ENCODE measurements around the gene PACRG. TPM values are rescaled to one million over a fixed set of nuclear protein-coding genes. Genes with fewer than 3 reads are reported as not detected.

Gene PACRG
- total RNA-seq, 4 donors from 2014 or later = 0.95 to 1.3 TPM; not detected in 2

DNA sequence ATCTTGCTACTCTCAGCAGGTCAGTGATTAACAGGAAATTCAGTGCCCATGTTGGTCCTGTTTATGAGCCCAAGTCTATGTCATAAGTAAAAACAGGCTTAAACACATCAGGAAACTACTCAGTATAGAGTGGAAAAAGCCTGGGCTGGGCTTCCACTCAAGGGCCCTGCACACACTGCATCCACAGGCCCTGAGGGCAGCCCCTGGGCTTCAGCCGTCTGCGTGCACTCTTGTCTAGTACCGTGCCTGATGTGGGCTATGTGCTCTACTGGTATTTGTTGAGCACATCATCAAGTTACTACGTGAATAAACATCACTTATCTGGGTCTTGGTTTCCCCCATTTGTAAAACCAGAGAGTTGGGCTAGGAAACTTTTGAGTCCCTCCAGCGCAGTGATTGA is 135.2 kb downstream of the PACRG start:
- Histone ChIP-seq H3K4me3 (no peak overlapping the region), H3K27me3 (no peaks in the 10 kb centered on the region), H3K27ac (no peak overlapping the region), H3K4me1 (peaks cover 0 to 4% (median 0%) of the 10 kb centered on the region in 3 donors), H3K9me3 (no peaks in the 10 kb centered on the region), H3K36me3 (no peaks in the 10 kb centered on the region)
- no peak for DNase-seq
- intact Hi-C loops (cut with DNase I) = no loop called here
- no peak for TF ChIP-seq POLR2A (IDR thresholded peaks at IDR 0.05)
- TF ChIP-seq, protein P1, sequence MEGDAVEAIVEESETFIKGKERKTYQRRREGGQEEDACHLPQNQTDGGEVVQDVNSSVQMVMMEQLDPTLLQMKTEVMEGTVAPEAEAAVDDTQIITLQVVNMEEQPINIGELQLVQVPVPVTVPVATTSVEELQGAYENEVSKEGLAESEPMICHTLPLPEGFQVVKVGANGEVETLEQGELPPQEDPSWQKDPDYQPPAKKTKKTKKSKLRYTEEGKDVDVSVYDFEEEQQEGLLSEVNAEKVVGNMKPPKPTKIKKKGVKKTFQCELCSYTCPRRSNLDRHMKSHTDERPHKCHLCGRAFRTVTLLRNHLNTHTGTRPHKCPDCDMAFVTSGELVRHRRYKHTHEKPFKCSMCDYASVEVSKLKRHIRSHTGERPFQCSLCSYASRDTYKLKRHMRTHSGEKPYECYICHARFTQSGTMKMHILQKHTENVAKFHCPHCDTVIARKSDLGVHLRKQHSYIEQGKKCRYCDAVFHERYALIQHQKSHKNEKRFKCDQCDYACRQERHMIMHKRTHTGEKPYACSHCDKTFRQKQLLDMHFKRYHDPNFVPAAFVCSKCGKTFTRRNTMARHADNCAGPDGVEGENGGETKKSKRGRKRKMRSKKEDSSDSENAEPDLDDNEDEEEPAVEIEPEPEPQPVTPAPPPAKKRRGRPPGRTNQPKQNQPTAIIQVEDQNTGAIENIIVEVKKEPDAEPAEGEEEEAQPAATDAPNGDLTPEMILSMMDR (IDR thresholded peaks at IDR 0.05) = no peak
- WGBS, 2 donors = 70 to 92% methylated on average over 4 to 5 of the region's 5 CpGs

DNA sequence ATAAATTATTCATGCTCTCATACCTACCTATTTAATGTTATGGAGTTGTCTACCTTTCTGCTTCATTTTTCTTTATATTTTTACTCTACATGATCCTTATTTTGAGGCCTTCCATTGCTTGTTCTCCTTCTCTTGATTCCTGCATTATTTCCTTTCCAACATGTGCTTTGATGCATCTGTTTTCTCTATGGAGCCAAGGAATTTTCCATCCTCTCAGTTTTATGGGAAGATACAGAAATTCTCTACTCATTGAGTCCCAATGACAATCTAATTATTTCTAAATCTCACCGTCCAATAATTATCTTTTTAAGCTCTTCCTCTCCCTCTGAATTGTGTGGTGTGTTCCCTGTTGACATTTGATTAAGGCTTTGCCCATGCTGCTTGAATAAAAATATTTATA is 136.0 kb downstream of the PACRG start:
- no peaks in the 10 kb centered on the region for H3K9me3 ChIP-seq
- no peaks in the 10 kb centered on the region for H3K27me3 ChIP-seq
- H3K27ac ChIP-seq = no peak overlapping the region
- no peak overlapping the region for H3K4me3 ChIP-seq
- TF ChIP-seq, protein P1 (IDR thresholded peaks at IDR 0.05) = no peak
- no peak for TF ChIP-seq POLR2A (IDR thresholded peaks at IDR 0.05)
- intact Hi-C loops (cut with DNase I) = no loop called here
- DNase-seq = no peak
- 80 to 83% methylated on average over 1 of the region's 1 CpG for WGBS, 2 donors
- H3K36me3 ChIP-seq = no peaks in the 10 kb centered on the region
- H3K4me1 ChIP-seq = no peaks in the 10 kb centered on the region

- H3K4me1 ChIP-seq = no peaks in the 10 kb centered on the region
- H3K27ac ChIP-seq = no peak overlapping the region
- intact Hi-C loops (cut with DNase I) = no loop called here
- no peaks in the 10 kb centered on the region for H3K9me3 ChIP-seq
- TF ChIP-seq POLR2A (IDR thresholded peaks at IDR 0.05) = no peak
- TF ChIP-seq, protein P1 (IDR thresholded peaks at IDR 0.05) = no peak
- no peaks in the 10 kb centered on the region for H3K27me3 ChIP-seq
- H3K36me3 ChIP-seq = no peaks in the 10 kb centered on the region
- no peak overlapping the region for H3K4me3 ChIP-seq
- no peak for DNase-seq
- 66 to 78% methylated on average over 5 of the region's 5 CpGs for WGBS, 2 donors
These were observed 137.1 kb downstream of the PACRG start for GRCh38 chr6:162864911-162865310.

- intact Hi-C loops (cut with DNase I) = no loop called here
- Histone ChIP-seq H3K27me3 (no peaks in the 10 kb centered on the region), H3K4me3 (no peak overlapping the region), H3K9me3 (no peaks in the 10 kb centered on the region), H3K27ac (no peak overlapping the region), H3K36me3 (no peaks in the 10 kb centered on the region), H3K4me1 (no peaks in the 10 kb centered on the region)
- no peak for TF ChIP-seq POLR2A (IDR thresholded peaks at IDR 0.05)
- TF ChIP-seq, protein P1 (IDR thresholded peaks at IDR 0.05) = no peak
- DNase-seq = no peak
- 31 to 47% methylated on average over 1 of the region's 1 CpG for WGBS, 2 donors
These were observed 138.9 kb downstream of the PACRG start for GRCh38 chr6:162866656-162867055.

DNA sequence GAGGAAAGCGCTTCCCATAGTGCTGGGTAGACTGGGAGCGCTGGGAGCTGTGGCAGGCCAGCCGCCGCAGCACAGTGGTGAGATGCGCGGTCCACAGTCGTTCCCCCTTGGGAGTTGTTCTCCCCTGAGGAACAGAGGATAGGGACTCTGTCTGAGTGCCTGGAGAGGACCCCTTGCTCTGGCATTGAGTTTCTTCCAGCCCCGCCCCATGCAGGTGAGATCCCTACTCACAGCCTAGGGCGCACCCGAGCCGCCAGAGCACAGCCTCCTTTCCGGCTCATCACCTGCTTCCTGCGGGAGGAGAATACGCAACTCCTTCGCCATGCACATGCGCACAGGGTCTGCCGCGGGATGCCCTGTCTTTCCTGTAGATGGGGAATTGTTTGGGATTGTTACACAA is 140.6 kb downstream of the PACRG start:
- Histone ChIP-seq H3K4me3 (no peak overlapping the region), H3K9me3 (no peaks in the 10 kb centered on the region), H3K27me3 (no peaks in the 10 kb centered on the region), H3K27ac (no peak overlapping the region), H3K36me3 (no peaks in the 10 kb centered on the region), H3K4me1 (no peaks in the 10 kb centered on the region)
- no peak for DNase-seq
- WGBS, 2 donors = 83 to 89% methylated on average over 11 of the region's 18 CpGs
- TF ChIP-seq, protein P1 (IDR thresholded peaks at IDR 0.05) = no peak
- no peak for TF ChIP-seq POLR2A (IDR thresholded peaks at IDR 0.05)
- intact Hi-C loops (cut with DNase I) = no loop called here
